ENCODE results near the gene ERF.

ERF gene

GRCh38 chr19:42283188-42284065 lies 28.5 kb upstream of the ERF start:
- peaks cover 19% of the 10 kb centered on the region for H3K36me3 ChIP-seq
- H3K4me1 ChIP-seq (ENCODE audit: control insufficient read depth in 1 of 2, insufficient read depth in 1 of 2, low read depth in 1 of 2, low read length in 1 of 2): peaks cover 62 to 65% of the 10 kb centered on the region in 2 experiments
- H3K4me3 ChIP-seq (ENCODE audit: low read depth in 1 of 2, low read length in 1 of 2): peak overlapping the region; percentile 79 to 80
- H3K27me3 ChIP-seq: peaks cover 27% of the 10 kb centered on the region
- TF ChIP-seq, protein P1, sequence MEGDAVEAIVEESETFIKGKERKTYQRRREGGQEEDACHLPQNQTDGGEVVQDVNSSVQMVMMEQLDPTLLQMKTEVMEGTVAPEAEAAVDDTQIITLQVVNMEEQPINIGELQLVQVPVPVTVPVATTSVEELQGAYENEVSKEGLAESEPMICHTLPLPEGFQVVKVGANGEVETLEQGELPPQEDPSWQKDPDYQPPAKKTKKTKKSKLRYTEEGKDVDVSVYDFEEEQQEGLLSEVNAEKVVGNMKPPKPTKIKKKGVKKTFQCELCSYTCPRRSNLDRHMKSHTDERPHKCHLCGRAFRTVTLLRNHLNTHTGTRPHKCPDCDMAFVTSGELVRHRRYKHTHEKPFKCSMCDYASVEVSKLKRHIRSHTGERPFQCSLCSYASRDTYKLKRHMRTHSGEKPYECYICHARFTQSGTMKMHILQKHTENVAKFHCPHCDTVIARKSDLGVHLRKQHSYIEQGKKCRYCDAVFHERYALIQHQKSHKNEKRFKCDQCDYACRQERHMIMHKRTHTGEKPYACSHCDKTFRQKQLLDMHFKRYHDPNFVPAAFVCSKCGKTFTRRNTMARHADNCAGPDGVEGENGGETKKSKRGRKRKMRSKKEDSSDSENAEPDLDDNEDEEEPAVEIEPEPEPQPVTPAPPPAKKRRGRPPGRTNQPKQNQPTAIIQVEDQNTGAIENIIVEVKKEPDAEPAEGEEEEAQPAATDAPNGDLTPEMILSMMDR (IDR thresholded peaks at IDR 0.05): peak; percentile 58
- no peaks in the 10 kb centered on the region for H3K9me3 ChIP-seq
- peak overlapping the region; percentile 95 for H3K27ac ChIP-seq

- Histone ChIP-seq H3K4me3 (ENCODE audit: low read depth in 1 of 2, low read length in 1 of 2) (peak overlapping the region; percentile 79 to 80), H3K27ac (peak overlapping the region; percentile 95), H3K9me3 (no peaks in the 10 kb centered on the region), H3K27me3 (peaks cover 27% of the 10 kb centered on the region), H3K36me3 (peaks cover 12% of the 10 kb centered on the region), H3K4me1 (ENCODE audit: control insufficient read depth in 1 of 2, insufficient read depth in 1 of 2, low read depth in 1 of 2, low read length in 1 of 2) (peaks cover 64 to 65% of the 10 kb centered on the region in 2 experiments)
- TF ChIP-seq, protein P1 (IDR thresholded peaks at IDR 0.05): no peak
These were observed 27.9 kb upstream of the ERF start for GRCh38 chr19:42282819-42283187.

GRCh38 chr19:42281827-42282762 lies 27.2 kb upstream of the ERF start:
- H3K4me3 ChIP-seq (ENCODE audit: low read depth in 1 of 2, low read length in 1 of 2): peak overlapping the region in 1 of 2 experiments; percentile 80
- peaks cover 64 to 65% of the 10 kb centered on the region in 2 experiments for H3K4me1 ChIP-seq (ENCODE audit: control insufficient read depth in 1 of 2, insufficient read depth in 1 of 2, low read depth in 1 of 2, low read length in 1 of 2)
- H3K27ac ChIP-seq: peak overlapping the region; percentile 95

GRCh38 chr19:42281146-42281826 lies 26.4 kb upstream of the ERF start:
- peaks cover 27% of the 10 kb centered on the region for H3K27me3 ChIP-seq
- peak overlapping the region; percentile 12 for H3K27ac ChIP-seq
- peaks cover 8% of the 10 kb centered on the region for H3K36me3 ChIP-seq
- no peaks in the 10 kb centered on the region for H3K9me3 ChIP-seq
- peaks cover 63 to 66% of the 10 kb centered on the region in 2 experiments for H3K4me1 ChIP-seq (ENCODE audit: control insufficient read depth in 1 of 2, insufficient read depth in 1 of 2, low read depth in 1 of 2, low read length in 1 of 2)
- peak overlapping the region; percentile 12 to 76 for H3K4me3 ChIP-seq (ENCODE audit: low read depth in 1 of 2, low read length in 1 of 2)
- TF ChIP-seq, protein P1 (IDR thresholded peaks at IDR 0.05): no peak

More at GRCh38 chr19:42281827-42282762, 27.2 kb upstream of the ERF start:
- TF ChIP-seq, protein P1 (IDR thresholded peaks at IDR 0.05): no peak
- Histone ChIP-seq H3K27me3 (peaks cover 27% of the 10 kb centered on the region), H3K36me3 (peaks cover 5% of the 10 kb centered on the region), H3K9me3 (no peaks in the 10 kb centered on the region)

GRCh38 chr19:42280815-42281145 lies 25.9 kb upstream of the ERF start:
- Histone ChIP-seq H3K36me3 (peaks cover 11% of the 10 kb centered on the region), H3K4me3 (ENCODE audit: low read depth in 1 of 2, low read length in 1 of 2) (peak overlapping the region; percentile 76 to 82), H3K9me3 (no peaks in the 10 kb centered on the region), H3K27ac (peak overlapping the region; percentile 42), H3K4me1 (ENCODE audit: control insufficient read depth in 1 of 2, insufficient read depth in 1 of 2, low read depth in 1 of 2, low read length in 1 of 2) (peaks cover 58 to 65% of the 10 kb centered on the region in 2 experiments), H3K27me3 (peaks cover 27% of the 10 kb centered on the region)
- TF ChIP-seq, protein P1 (IDR thresholded peaks at IDR 0.05): no peak

All from neutrophil (primary cell).